Thoracic aorta (tissue), 2 donors: ENCODE results near the gene IL13. TPM values are rescaled to one million over a fixed set of nuclear protein-coding genes. Genes with fewer than 3 reads are reported as not detected.

ENCODE experiments used
- ATAC-seq: fragments of 150-250 bp; one replicate; pipeline ENCODE4 v1.8.0; 2017; ENCODE audit warnings: low read depth; ENCODE audit not compliant: insufficient number of reproducible peaks, low FRiP score
- DNase-seq: peaks from one replicate; pipeline ENCODE4 v3.0.0-alpha.2; 2020; ENCODE audit warnings: low spot score
- H3K27ac ChIP-seq, 2 donors: fragments of 200-600 bp; sonication (generic); 1 replicate in 1 of 2; 2 replicates in 1 of 2; pipeline ENCODE4 v1.5.1; 2016; ENCODE audit warnings: mild to moderate bottlenecking in 2 of 2, moderate library complexity in 2 of 2
- H3K27me3 ChIP-seq: fragments of 200-600 bp; sonication (generic); replicated peaks from 2 replicates; pipeline ENCODE4 v1.6.0; 2016; ENCODE audit warnings: mild to moderate bottlenecking; ENCODE audit not compliant: insufficient read depth
- H3K36me3 ChIP-seq: fragments of 200-600 bp; sonication (generic); one replicate; pipeline ENCODE4 v1.5.1; 2016
- H3K4me1 ChIP-seq, 2 donors: fragments of 200-600 bp; sonication (generic); 1 replicate in 1 of 2; 2 replicates in 1 of 2; pipeline versions ENCODE4 v1.5.1 to v1.6.0; 2016; ENCODE audit warnings: low read depth in 2 of 2, mild to moderate bottlenecking in 1 of 2; ENCODE audit not compliant: control insufficient read depth in 1 of 2
- H3K4me3 ChIP-seq: fragments of 200-600 bp; sonication (generic); 2 replicates; pipeline ENCODE4 v1.5.1; 2016; ENCODE audit warnings: mild to moderate bottlenecking
- H3K9me3 ChIP-seq: fragments of 200-600 bp; sonication (generic); 2 replicates; pipeline ENCODE4 v1.5.1; 2016
- total RNA-seq, 2 donors: library from RNA; depleted of rRNA; stranded (reverse); fragments of >200 nt; gene quantifications; one replicate each; pipeline versions ENCODE4 v1.1.0 to v1.2.3, GENCODE V29; 2016
- TF ChIP-seq, protein P1 (sequence below): fragments of 200-600 bp; sonication (generic); IDR thresholded peaks from one replicate; pipeline ENCODE4 v1.5.1; 2019; ENCODE audit warnings: antibody characterized with exemption

Gene IL13
- total RNA-seq, 2 donors from 2014 or later: 2.8 TPM; not detected in 1

DNA sequence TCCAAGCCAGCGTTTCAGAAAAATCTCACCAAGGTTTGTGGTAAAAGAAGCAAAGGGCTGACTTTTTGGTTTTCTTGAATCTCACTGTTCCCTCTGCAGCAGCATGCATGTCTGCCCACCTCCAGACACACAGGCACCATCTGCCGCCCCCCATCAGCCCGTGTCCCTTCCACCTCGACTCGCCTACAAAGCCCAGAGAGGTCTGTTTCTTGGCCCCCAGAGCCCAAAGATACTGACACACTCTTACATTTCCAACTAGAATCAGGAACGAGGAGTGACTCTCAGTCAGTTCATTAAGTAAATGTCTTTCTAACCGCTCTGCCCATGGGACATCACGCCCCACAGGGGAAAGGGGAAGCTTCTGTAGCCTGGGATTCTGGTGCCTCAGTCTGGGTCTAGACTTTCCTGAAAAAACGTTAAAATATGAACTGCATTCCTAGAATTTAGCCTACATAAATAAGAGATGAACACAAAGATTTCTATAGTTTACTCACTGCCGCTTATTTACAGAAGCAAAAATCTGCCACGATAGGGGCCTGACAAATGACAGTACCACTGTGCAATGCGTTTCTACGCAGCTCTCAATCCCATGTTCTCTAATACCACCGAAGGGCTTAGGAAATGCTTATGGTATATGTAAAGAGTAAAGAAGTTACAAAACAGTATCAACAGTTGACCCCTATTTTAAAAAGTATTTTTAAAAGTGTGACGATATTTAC lies 19.9 kb downstream of the IL13 start:
- TF ChIP-seq, protein P1, sequence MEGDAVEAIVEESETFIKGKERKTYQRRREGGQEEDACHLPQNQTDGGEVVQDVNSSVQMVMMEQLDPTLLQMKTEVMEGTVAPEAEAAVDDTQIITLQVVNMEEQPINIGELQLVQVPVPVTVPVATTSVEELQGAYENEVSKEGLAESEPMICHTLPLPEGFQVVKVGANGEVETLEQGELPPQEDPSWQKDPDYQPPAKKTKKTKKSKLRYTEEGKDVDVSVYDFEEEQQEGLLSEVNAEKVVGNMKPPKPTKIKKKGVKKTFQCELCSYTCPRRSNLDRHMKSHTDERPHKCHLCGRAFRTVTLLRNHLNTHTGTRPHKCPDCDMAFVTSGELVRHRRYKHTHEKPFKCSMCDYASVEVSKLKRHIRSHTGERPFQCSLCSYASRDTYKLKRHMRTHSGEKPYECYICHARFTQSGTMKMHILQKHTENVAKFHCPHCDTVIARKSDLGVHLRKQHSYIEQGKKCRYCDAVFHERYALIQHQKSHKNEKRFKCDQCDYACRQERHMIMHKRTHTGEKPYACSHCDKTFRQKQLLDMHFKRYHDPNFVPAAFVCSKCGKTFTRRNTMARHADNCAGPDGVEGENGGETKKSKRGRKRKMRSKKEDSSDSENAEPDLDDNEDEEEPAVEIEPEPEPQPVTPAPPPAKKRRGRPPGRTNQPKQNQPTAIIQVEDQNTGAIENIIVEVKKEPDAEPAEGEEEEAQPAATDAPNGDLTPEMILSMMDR: no peak
- Histone ChIP-seq H3K4me3 (no peak overlapping the region), H3K27ac (peak overlapping the region; percentile 66 to 88), H3K27me3 (no peaks in the 10 kb centered on the region), H3K36me3 (no peaks in the 10 kb centered on the region), H3K9me3 (no peaks in the 10 kb centered on the region), H3K4me1 (peaks cover 6 to 40% of the 10 kb centered on the region in 2 donors)
- DNase-seq (no peak), ATAC-seq (no peak)

DNA sequence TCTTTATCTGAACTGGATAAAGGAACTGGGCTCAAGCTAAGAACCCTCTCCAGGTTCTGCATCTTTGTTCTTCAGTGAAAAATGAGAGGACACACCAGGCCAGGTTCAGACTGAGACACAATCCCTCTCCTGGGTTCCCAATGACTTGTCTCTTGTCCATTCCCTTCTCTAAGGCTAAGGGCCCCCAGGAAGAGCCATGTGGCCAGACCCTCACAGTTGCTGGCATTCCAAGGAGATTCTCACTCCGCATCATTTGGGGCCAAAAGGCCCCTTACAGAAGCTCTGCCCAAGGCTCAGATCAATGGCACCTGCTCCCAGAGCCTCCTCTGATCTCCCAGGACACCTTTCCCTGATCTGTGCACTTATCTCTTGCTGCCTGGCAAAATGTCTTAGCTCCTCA lies 20.8 kb downstream of the IL13 start:
- no peaks in the 10 kb centered on the region for H3K27me3 ChIP-seq
- no peak for DNase-seq
- H3K27ac ChIP-seq: no peak overlapping the region
- TF ChIP-seq, protein P1: no peak
- no peaks in the 10 kb centered on the region for H3K9me3 ChIP-seq
- no peaks in the 10 kb centered on the region for H3K36me3 ChIP-seq
- peaks cover 6 to 40% of the 10 kb centered on the region in 2 donors for H3K4me1 ChIP-seq
- H3K4me3 ChIP-seq: no peak overlapping the region
- no peak for ATAC-seq

DNA sequence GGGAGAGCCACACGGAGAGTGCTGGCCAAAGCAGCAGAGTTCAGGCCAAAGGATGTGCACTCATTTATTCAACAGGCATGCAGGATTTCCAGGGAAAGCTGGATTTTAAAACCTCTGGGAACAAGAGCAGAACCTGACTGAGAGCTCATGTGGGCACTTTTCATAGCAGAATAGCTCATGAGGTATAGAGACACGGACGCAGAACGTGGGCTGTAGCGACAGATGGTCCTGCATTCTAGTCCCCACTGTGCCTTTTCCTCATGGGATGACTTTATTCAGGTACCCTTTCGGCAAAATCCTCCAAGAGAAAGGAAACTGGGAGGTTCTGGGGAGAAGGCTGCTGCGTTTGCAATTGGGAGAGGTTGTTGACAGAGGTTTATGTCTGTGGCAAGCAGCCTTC lies 21.2 kb downstream of the IL13 start:
- Histone ChIP-seq H3K27ac (no peak overlapping the region), H3K27me3 (no peaks in the 10 kb centered on the region), H3K9me3 (no peaks in the 10 kb centered on the region), H3K4me1 (peaks cover 6 to 36% of the 10 kb centered on the region in 2 donors), H3K36me3 (no peaks in the 10 kb centered on the region), H3K4me3 (no peak overlapping the region)
- DNase-seq: no peak
- ATAC-seq: no peak
- TF ChIP-seq, protein P1: no peak

DNA sequence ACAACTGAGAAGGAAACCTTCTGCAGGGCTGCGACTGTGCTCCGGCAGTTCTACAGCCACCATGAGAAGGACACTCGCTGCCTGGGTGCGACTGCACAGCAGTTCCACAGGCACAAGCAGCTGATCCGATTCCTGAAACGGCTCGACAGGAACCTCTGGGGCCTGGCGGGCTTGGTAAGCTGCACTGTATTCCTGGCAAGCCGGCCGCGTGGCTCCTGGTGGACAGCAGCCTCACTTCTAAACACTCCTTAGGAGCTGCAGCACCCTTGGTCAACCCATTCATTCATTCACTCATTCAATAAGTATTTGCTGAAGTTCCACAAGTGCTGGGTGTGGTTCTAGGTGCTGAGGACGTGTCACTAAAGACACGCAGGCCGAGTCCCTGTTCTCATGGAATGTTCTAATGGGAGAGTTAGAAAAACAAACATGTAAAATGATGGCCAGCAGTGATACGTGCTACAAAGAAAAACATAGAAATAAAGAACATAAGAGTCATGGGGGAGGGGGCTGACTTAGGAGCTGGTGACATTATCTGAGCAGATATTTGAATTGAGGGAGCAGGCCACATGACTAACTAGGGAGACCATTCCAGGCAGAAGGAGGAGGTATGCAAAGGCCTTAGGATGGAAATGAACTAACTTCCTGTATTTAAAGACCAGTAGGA lies 21.9 kb downstream of the IL13 start:
- Histone ChIP-seq H3K27me3 (no peaks in the 10 kb centered on the region), H3K9me3 (no peaks in the 10 kb centered on the region), H3K4me1 (peaks cover 6 to 32% of the 10 kb centered on the region in 2 donors), H3K27ac (no peak overlapping the region), H3K4me3 (no peak overlapping the region), H3K36me3 (no peaks in the 10 kb centered on the region)
- no peak for ATAC-seq
- TF ChIP-seq, protein P1: no peak
- no peak for DNase-seq

DNA sequence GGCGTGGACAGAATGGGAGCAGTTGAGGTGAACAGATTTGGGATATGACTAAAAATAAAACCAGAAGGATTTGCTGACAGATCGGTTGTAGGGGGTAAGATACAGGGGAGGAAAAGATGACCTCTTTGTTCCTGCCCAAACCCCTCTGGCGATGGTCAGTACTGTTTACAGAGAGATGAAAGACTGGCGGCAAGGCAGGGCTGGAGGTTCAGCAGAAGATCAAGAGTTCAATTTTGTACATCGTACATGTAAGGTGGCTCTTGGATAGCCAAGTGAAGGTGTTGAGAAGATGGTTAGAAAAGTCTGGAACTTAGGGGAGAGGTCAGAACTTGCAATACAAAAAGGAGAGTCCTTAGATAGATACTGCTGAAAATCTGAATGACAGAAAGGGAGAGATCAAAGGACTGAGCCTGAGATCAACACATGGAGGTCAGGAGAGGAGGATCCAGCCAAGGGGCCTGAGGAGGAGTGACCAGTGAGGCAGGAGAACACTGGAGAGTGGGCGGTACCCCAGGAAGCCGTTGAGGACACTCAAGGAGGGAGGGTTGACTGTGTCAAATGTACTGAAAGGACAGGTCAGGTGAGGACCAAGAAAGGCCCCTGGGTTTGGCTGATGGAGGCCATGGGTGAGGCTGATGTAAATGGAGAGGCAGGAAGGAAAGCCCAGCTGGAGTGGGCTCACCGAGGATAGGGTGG lies 23.0 kb downstream of the IL13 start:
- TF ChIP-seq, protein P1: no peak
- Histone ChIP-seq H3K9me3 (no peaks in the 10 kb centered on the region), H3K4me3 (no peak overlapping the region), H3K27me3 (no peaks in the 10 kb centered on the region), H3K27ac (no peak overlapping the region), H3K36me3 (no peaks in the 10 kb centered on the region), H3K4me1 (peaks cover 4 to 21% of the 10 kb centered on the region in 2 donors)
- no peak for DNase-seq
- no peak for ATAC-seq
